WTC11 (cell line): Measurements from ENCODE around the gene PEAR1. TPM values are rescaled to one million over a fixed set of nuclear protein-coding genes. Genes with fewer than 3 reads are reported as not detected.
"Not testable (repeated sequence)": the region's sequence is repeated elsewhere in the genome, so short reads cannot be mapped to it uniquely, and the experiment has no call there.

Experiments used
- ATAC-seq: fragments of 200-7000 bp; cut with Tn5 transposase; 2 replicates; pipeline ENCODE4 v1.10.0; 2021; ENCODE audit warnings: mild to moderate bottlenecking, moderate library complexity
- CTCF ChIA-PET: fragments of 300-600 bp; sonication (Branson Sonifier 250); formaldehyde crosslinking; loops from one replicate; lab custom pipeline; 2021; ENCODE audit warnings: antibody characterized with exemption; lab: Charles Lee
- POLR2A ChIA-PET: fragments of 350-600 bp; sonication (Branson Sonifier 250); formaldehyde crosslinking; loops from one replicate; lab custom pipeline; 2021; ENCODE audit warnings: antibody characterized with exemption; lab: Charles Lee
- DNase-seq: peaks from one replicate; pipeline ENCODE4 v3.0.0; 2021; ENCODE audit warnings: low spot score
- H3K27ac Mint-ChIP-seq: 2 replicates; pipeline ENCODE4 v1.8.0; 2021; ENCODE audit warnings: mixed read lengths
- H3K27me3 Mint-ChIP-seq: 2 replicates; pipeline ENCODE4 v1.8.0; 2021; ENCODE audit warnings: low read depth, mild to moderate bottlenecking, moderate library complexity, mixed read lengths
- H3K36me3 Mint-ChIP-seq: 2 replicates; pipeline ENCODE4 v1.8.0; 2021; ENCODE audit warnings: mixed read lengths
- H3K4me1 Mint-ChIP-seq: 2 replicates; pipeline ENCODE4 v1.8.0; 2022; ENCODE audit warnings: mixed read lengths
- H3K4me3 Mint-ChIP-seq: 2 replicates; pipeline ENCODE4 v1.8.0; 2021; ENCODE audit warnings: mild to moderate bottlenecking, moderate library complexity, mixed read lengths
- H3K9me3 Mint-ChIP-seq: 2 replicates; pipeline ENCODE4 v1.8.0; 2021; ENCODE audit warnings: mixed read lengths
- ATF1 ChIP-seq: sonication (generic); formaldehyde crosslinking; IDR thresholded peaks from 2 replicates; pipeline ENCODE4 v1.8.1; 2023; ENCODE audit warnings: mild to moderate bottlenecking, moderate library complexity, missing genetic modification reagents
- CREM ChIP-seq: sonication (generic); formaldehyde crosslinking; IDR thresholded peaks from 2 replicates; pipeline ENCODE4 v1.8.1; 2022; ENCODE audit warnings: mild to moderate bottlenecking, missing genetic modification reagents, moderate library complexity
- E2F4 ChIP-seq: sonication (generic); formaldehyde crosslinking; IDR thresholded peaks from 2 replicates; pipeline ENCODE4 v1.8.1; 2022; ENCODE audit warnings: low read depth, mild to moderate bottlenecking, moderate library complexity, missing genetic modification reagents, borderline replicate concordance
- ERG ChIP-seq: fragments of 250-450 bp; sonication (Bioruptor Pico); IDR thresholded peaks from 2 replicates; pipeline ENCODE4 v1.8.0; 2021; ENCODE audit warnings: mild to moderate bottlenecking
- GTF2I ChIP-seq: fragments of 250-450 bp; sonication (Bioruptor Pico); conservative IDR thresholded peaks from 2 replicates; pipeline ENCODE4 v1.4.0; 2021; ENCODE audit warnings: mild to moderate bottlenecking
- IRF2 ChIP-seq: sonication (generic); formaldehyde crosslinking; IDR thresholded peaks from 2 replicates; pipeline ENCODE4 v1.8.0; 2022; ENCODE audit warnings: low read depth, missing genetic modification reagents, borderline replicate concordance
- KAT7 ChIP-seq: sonication (generic); formaldehyde crosslinking; IDR thresholded peaks from 2 replicates; pipeline ENCODE4 v1.8.1; 2023; ENCODE audit warnings: missing genetic modification reagents, mild to moderate bottlenecking, borderline replicate concordance
- MYBL2 ChIP-seq: sonication (generic); formaldehyde crosslinking; IDR thresholded peaks from 2 replicates; pipeline ENCODE4 v1.8.1; 2023; ENCODE audit warnings: mild to moderate bottlenecking, moderate library complexity, missing genetic modification reagents
- NFATC4 ChIP-seq: fragments of 250-450 bp; sonication (Bioruptor Pico); IDR thresholded peaks from 2 replicates; pipeline ENCODE4 v1.9.0; 2021; ENCODE audit warnings: mild to moderate bottlenecking
- NR2C2 ChIP-seq: sonication (generic); formaldehyde crosslinking; IDR thresholded peaks from 2 replicates; pipeline ENCODE4 v1.8.0; 2022; ENCODE audit warnings: mild to moderate bottlenecking, missing genetic modification reagents
- SP1 ChIP-seq: sonication (generic); formaldehyde crosslinking; conservative IDR thresholded peaks from 2 replicates; pipeline ENCODE4 v1.8.1; 2022; ENCODE audit warnings: missing genetic modification reagents
- TEAD1 ChIP-seq: sonication (generic); formaldehyde crosslinking; IDR thresholded peaks from 2 replicates; pipeline ENCODE4 v1.8.0; 2022; ENCODE audit warnings: mild to moderate bottlenecking, missing genetic modification reagents
- TEAD4 ChIP-seq: sonication (generic); formaldehyde crosslinking; IDR thresholded peaks from 2 replicates; pipeline ENCODE4 v1.8.0; 2022; ENCODE audit warnings: mild to moderate bottlenecking, missing genetic modification reagents
- ZBTB21 ChIP-seq: sonication (generic); formaldehyde crosslinking; IDR thresholded peaks from 2 replicates; pipeline ENCODE4 v1.8.1; 2023; ENCODE audit warnings: mild to moderate bottlenecking, missing genetic modification reagents, borderline replicate concordance
- ZNF219 ChIP-seq: sonication (generic); formaldehyde crosslinking; IDR thresholded peaks from 2 replicates; pipeline ENCODE4 v1.8.0; 2023; ENCODE audit warnings: missing genetic modification reagents, mild to moderate bottlenecking, borderline replicate concordance
- ZNF232 ChIP-seq: sonication (generic); formaldehyde crosslinking; IDR thresholded peaks from 2 replicates; pipeline ENCODE4 v1.8.0; 2022; ENCODE audit warnings: mild to moderate bottlenecking, missing genetic modification reagents
- ZNF263 ChIP-seq: sonication (generic); formaldehyde crosslinking; IDR thresholded peaks from 2 replicates; pipeline ENCODE4 v1.8.1; 2022; ENCODE audit warnings: low read depth, mild to moderate bottlenecking, moderate library complexity, missing genetic modification reagents
- ZNF317 ChIP-seq: sonication (generic); formaldehyde crosslinking; IDR thresholded peaks from 2 replicates; pipeline ENCODE4 v1.8.1; 2023; ENCODE audit warnings: low read depth, mild to moderate bottlenecking, moderate library complexity, missing genetic modification reagents, borderline replicate concordance
- ZNF396 ChIP-seq: fragments of 250-450 bp; sonication (Bioruptor Pico); IDR thresholded peaks from 2 replicates; pipeline ENCODE4 v1.8.0; 2021; ENCODE audit warnings: mild to moderate bottlenecking, moderate library complexity, borderline replicate concordance
- ZNF512 ChIP-seq: sonication (generic); formaldehyde crosslinking; IDR thresholded peaks from 2 replicates; pipeline ENCODE4 v1.8.1; 2022; ENCODE audit warnings: missing genetic modification reagents, borderline replicate concordance
- total RNA-seq: library from RNA; stranded (reverse); gene quantifications from 3 replicates; pipeline ENCODE4 v1.2.3, GENCODE V29; 2021
- TF ChIP-seq, protein P1 (sequence below): fragments of 250-450 bp; sonication (Bioruptor Pico); IDR thresholded peaks from 2 replicates; pipeline ENCODE4 v1.9.0; 2021; ENCODE audit warnings: mild to moderate bottlenecking
- TF ChIP-seq, protein P2 (sequence below): sonication (generic); formaldehyde crosslinking; IDR thresholded peaks from 2 replicates; pipeline ENCODE4 v1.8.0; 2022; ENCODE audit warnings: mild to moderate bottlenecking, missing genetic modification reagents
- TF ChIP-seq, protein P3 (sequence below): sonication (generic); formaldehyde crosslinking; IDR thresholded peaks from 2 replicates; pipeline ENCODE4 v1.8.1; 2023; ENCODE audit warnings: mild to moderate bottlenecking, moderate library complexity, missing genetic modification reagents

PEAR1 gene
- total RNA-seq, 1 experiment from 2014 or later, result 1.6 TPM

DNA sequence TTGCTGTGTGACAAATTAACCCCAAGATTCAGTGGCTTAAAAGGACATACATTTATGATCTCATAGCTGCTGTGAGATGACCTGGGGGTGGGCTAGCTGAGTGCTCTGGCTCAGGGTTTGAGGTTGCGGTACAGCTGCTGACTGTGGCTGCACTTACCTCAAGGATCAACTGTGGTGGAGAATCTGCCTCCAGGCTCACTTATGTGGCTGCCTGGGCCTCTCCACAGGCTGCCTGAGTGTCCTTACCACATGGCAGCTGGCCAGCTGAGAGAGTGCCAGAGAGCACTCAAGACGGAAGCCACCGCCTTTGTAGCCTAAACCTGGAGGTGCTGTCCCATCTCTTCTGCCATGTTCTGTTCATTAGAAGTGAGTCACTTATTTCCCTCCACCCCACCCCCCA, 32.7 kb downstream of the PEAR1 start (continued):
- TF ChIP-seq TEAD1 (CRISPR knock-in tag) (no peak), ZBTB21 (CRISPR knock-in tag) (no peak)

- H3K4me3 Mint-ChIP-seq, result peak overlapping the region; percentile 68
- ATAC-seq, DNase-seq, H3K9me3 Mint-ChIP-seq, H3K27ac Mint-ChIP-seq, POLR2A ChIA-PET, H3K36me3 Mint-ChIP-seq: not testable (repeated sequence)
- H3K4me1 Mint-ChIP-seq, result peaks cover 23% of the 10 kb centered on the region
- H3K27me3 Mint-ChIP-seq, result peaks cover 98% of the 10 kb centered on the region
- CTCF ChIA-PET, result interaction anchor here (0.6 to 11.9 kb wide), 16 partner anchors 9 to 237 kb away, joined by 3 to 233 read pairs (median 18); partner anchors contain the start of genes CRABP2, INSRR, NTRK1 and PEAR1
These were observed 33.2 kb downstream of the PEAR1 start for GRCh38 chr1:156926695-156927094.

GRCh38 chr1:156927215-156928042, 33.9 kb downstream of the PEAR1 start:
- peaks cover 91% of the 10 kb centered on the region for H3K27me3 Mint-ChIP-seq
- peak; percentile 83 for ATAC-seq
- ChIA-PET CTCF (interaction anchor here (0.6 to 11.9 kb wide), 53 partner anchors 9 to 336 kb away, joined by 3 to 233 read pairs (median 5); partner anchors contain the start of genes CRABP2, HAPLN2, INSRR and ISG20L2), POLR2A (interaction anchor here (1.0 kb wide), 1 partner anchor 175 kb away, joined by 3 read pairs; no protein-coding TSS in a partner anchor)
- no peak overlapping the region for H3K27ac Mint-ChIP-seq
- H3K4me1 Mint-ChIP-seq, result peaks cover 21% of the 10 kb centered on the region
- peak; percentile 92 for DNase-seq
- peak overlapping the region; percentile 68 for H3K4me3 Mint-ChIP-seq
- H3K36me3 Mint-ChIP-seq, result no peaks in the 10 kb centered on the region
- no peaks in the 10 kb centered on the region for H3K9me3 Mint-ChIP-seq
- TF ChIP-seq TEAD4 (CRISPR knock-in tag), result no peak
- TF ChIP-seq, protein P1, sequence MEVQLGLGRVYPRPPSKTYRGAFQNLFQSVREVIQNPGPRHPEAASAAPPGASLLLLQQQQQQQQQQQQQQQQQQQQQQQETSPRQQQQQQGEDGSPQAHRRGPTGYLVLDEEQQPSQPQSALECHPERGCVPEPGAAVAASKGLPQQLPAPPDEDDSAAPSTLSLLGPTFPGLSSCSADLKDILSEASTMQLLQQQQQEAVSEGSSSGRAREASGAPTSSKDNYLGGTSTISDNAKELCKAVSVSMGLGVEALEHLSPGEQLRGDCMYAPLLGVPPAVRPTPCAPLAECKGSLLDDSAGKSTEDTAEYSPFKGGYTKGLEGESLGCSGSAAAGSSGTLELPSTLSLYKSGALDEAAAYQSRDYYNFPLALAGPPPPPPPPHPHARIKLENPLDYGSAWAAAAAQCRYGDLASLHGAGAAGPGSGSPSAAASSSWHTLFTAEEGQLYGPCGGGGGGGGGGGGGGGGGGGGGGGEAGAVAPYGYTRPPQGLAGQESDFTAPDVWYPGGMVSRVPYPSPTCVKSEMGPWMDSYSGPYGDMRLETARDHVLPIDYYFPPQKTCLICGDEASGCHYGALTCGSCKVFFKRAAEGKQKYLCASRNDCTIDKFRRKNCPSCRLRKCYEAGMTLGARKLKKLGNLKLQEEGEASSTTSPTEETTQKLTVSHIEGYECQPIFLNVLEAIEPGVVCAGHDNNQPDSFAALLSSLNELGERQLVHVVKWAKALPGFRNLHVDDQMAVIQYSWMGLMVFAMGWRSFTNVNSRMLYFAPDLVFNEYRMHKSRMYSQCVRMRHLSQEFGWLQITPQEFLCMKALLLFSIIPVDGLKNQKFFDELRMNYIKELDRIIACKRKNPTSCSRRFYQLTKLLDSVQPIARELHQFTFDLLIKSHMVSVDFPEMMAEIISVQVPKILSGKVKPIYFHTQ (CRISPR knock-in tag), result no peak
- no peak for TF ChIP-seq NR2C2 (CRISPR knock-in tag)
- TF ChIP-seq, protein P2, sequence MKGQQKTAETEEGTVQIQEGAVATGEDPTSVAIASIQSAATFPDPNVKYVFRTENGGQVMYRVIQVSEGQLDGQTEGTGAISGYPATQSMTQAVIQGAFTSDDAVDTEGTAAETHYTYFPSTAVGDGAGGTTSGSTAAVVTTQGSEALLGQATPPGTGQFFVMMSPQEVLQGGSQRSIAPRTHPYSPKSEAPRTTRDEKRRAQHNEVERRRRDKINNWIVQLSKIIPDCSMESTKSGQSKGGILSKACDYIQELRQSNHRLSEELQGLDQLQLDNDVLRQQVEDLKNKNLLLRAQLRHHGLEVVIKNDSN (CRISPR knock-in tag), result no peak
- TF ChIP-seq ZNF219 (CRISPR knock-in tag), result no peak
- no peak for TF ChIP-seq ATF1 (CRISPR knock-in tag)
- TF ChIP-seq, protein P3, sequence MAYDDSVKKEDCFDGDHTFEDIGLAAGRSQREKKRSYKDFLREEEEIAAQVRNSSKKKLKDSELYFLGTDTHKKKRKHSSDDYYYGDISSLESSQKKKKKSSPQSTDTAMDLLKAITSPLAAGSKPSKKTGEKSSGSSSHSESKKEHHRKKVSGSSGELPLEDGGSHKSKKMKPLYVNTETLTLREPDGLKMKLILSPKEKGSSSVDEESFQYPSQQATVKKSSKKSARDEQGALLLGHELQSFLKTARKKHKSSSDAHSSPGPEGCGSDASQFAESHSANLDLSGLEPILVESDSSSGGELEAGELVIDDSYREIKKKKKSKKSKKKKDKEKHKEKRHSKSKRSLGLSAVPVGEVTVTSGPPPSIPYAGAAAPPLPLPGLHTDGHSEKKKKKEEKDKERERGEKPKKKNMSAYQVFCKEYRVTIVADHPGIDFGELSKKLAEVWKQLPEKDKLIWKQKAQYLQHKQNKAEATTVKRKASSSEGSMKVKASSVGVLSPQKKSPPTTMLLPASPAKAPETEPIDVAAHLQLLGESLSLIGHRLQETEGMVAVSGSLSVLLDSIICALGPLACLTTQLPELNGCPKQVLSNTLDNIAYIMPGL (CRISPR knock-in tag), result 0 out of 2 replicates have a peak, but pooled peaks have one; percentile 53
- TF ChIP-seq ZNF263 (CRISPR knock-in tag), result no peak
- TF ChIP-seq ZNF512 (CRISPR knock-in tag), result no peak
- TF ChIP-seq ZNF396 (CRISPR knock-in tag), result no peak
- no peak for TF ChIP-seq IRF2 (CRISPR knock-in tag)
- no peak for TF ChIP-seq ZNF317 (CRISPR knock-in tag)
- TF ChIP-seq ZNF232 (CRISPR knock-in tag), result no peak
- no peak for TF ChIP-seq MYBL2 (CRISPR knock-in tag)
- no peak for TF ChIP-seq ERG (CRISPR knock-in tag)
- no peak for TF ChIP-seq KAT7 (CRISPR knock-in tag)
- TF ChIP-seq GTF2I (CRISPR knock-in tag), result no peak
- no peak for TF ChIP-seq CREM (CRISPR knock-in tag)
- TF ChIP-seq E2F4, result no peak
- no peak for TF ChIP-seq NFATC4
- 0 out of 2 replicates have a peak, but pooled peaks have one; percentile 41 for TF ChIP-seq SP1 (CRISPR knock-in tag)
